Thyroid gland (tissue), 4 donors: ENCODE measurements around the gene PLEKHF1.

ENCODE experiments used
- POLR2A ChIP-seq, 2 donors: fragments of 450-650 bp; IDR thresholded peaks; one replicate each; pipeline ENCODE4 v1.6.1; 2017; ENCODE audit warnings: antibody characterized with exemption in 2 of 2, mild to moderate bottlenecking in 2 of 2, moderate library complexity in 1 of 2
- TF ChIP-seq, protein P1 (sequence below), 6 experiments: fragments of 200-600 bp in 3 of 6; fragments of 450-650 bp in 3 of 6; sonication (generic) in 3 of 6; IDR thresholded peaks; one replicate each; pipeline ENCODE4 v1.5.1; 2016 to 2019; ENCODE audit warnings: antibody characterized with exemption in 6 of 6, mild to moderate bottlenecking in 2 of 6, inconsistent platforms in 1 of 6, moderate library complexity in 1 of 6

DNA sequence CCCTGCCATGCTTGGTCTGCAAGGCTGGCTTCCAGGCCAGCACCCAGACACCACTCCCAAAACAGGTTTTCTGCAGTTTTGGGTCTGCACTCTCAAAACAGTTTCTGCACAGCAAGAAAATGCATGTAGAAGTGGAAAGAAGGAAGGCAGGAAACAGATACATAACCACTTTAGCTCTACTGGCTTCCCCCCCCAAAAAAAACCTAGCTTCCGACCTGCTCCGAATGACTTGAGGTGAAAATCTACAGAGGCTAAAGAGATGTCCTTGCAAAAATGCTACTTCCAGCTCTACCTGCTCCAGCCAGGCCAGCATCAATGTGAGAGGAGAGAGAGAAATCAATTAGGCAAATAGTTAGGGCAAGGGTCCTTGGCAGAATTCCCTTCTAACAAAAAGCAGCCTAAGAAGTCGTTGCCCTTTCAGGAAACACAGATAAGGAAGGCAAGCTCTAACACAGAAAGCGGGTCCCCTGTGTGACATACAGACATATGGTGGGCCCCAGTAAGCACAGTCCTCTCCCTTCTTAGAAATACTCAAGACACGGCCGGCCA, 46.4 kb downstream of the PLEKHF1 start:
- TF ChIP-seq, protein P1, sequence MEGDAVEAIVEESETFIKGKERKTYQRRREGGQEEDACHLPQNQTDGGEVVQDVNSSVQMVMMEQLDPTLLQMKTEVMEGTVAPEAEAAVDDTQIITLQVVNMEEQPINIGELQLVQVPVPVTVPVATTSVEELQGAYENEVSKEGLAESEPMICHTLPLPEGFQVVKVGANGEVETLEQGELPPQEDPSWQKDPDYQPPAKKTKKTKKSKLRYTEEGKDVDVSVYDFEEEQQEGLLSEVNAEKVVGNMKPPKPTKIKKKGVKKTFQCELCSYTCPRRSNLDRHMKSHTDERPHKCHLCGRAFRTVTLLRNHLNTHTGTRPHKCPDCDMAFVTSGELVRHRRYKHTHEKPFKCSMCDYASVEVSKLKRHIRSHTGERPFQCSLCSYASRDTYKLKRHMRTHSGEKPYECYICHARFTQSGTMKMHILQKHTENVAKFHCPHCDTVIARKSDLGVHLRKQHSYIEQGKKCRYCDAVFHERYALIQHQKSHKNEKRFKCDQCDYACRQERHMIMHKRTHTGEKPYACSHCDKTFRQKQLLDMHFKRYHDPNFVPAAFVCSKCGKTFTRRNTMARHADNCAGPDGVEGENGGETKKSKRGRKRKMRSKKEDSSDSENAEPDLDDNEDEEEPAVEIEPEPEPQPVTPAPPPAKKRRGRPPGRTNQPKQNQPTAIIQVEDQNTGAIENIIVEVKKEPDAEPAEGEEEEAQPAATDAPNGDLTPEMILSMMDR (IDR thresholded peaks at IDR 0.05) = no peak
- TF ChIP-seq POLR2A (IDR thresholded peaks at IDR 0.05) = no peak
